Mesendoderm (in vitro differentiated cells): ENCODE measurements around the gene GPR150.
"Not testable (repeated sequence)": the region's sequence is repeated elsewhere in the genome, so short reads cannot be mapped to it uniquely, and the experiment has no call there.

ENCODE experiments used
- DNase-seq: peaks from one replicate; pipeline ENCODE4 v3.0.0; 2013
- H2AK5ac ChIP-seq: 2 replicates; pipeline ENCODE4 v1.6.1; 2013; ENCODE audit warnings: low read length, inconsistent platforms
- H2BK120ac ChIP-seq: 2 replicates; pipeline ENCODE4 v1.6.1; 2013; ENCODE audit warnings: low read depth, mild to moderate bottlenecking, low read length, moderate library complexity, mixed read lengths
- H2BK15ac ChIP-seq: replicated peaks from 2 replicates; pipeline ENCODE4 v1.6.1; 2013; ENCODE audit warnings: low read depth, mild to moderate bottlenecking, moderate library complexity
- H2BK5ac ChIP-seq: 2 replicates; pipeline ENCODE4 v1.6.1; 2013; ENCODE audit warnings: low read length, inconsistent platforms
- H3K18ac ChIP-seq: 2 replicates; pipeline ENCODE4 v1.6.1; 2013; ENCODE audit warnings: mild to moderate bottlenecking, low read length, mixed read lengths
- H3K23ac ChIP-seq: one replicate; pipeline ENCODE4 v1.6.1; 2013; ENCODE audit warnings: low read length
- H3K27ac ChIP-seq: 2 replicates; pipeline ENCODE4 v1.5.1; 2013; ENCODE audit warnings: low read depth, mild to moderate bottlenecking, inconsistent platforms, low read length, moderate library complexity
- H3K27me3 ChIP-seq: 2 replicates; pipeline ENCODE4 v1.6.1; 2013; ENCODE audit warnings: low read length, control low read depth, mild to moderate bottlenecking, inconsistent platforms; ENCODE audit not compliant: insufficient read depth, poor library complexity
- H3K36me3 ChIP-seq: 2 replicates; pipeline ENCODE4 v1.6.1; 2013; ENCODE audit warnings: low read length, inconsistent platforms; ENCODE audit not compliant: control insufficient read depth, insufficient read depth
- H3K4ac ChIP-seq: one replicate; pipeline ENCODE4 v1.6.1; 2013; ENCODE audit warnings: low read depth, mild to moderate bottlenecking, low read length, moderate library complexity
- H3K4me1 ChIP-seq: 2 replicates; pipeline ENCODE4 v1.6.1; 2013; ENCODE audit warnings: low read depth, low read length, inconsistent platforms; ENCODE audit not compliant: control insufficient read depth
- H3K4me2 ChIP-seq: 2 replicates; pipeline ENCODE4 v1.6.1; 2013; ENCODE audit warnings: low read length
- H3K4me3 ChIP-seq: 2 replicates; pipeline ENCODE4 v1.5.1; 2013; ENCODE audit warnings: mild to moderate bottlenecking, low read length
- H3K56ac ChIP-seq: one replicate; pipeline ENCODE4 v1.6.1; 2013; ENCODE audit warnings: low read length
- H3K79me1 ChIP-seq: 2 replicates; pipeline ENCODE4 v1.6.1; 2013; ENCODE audit warnings: low read length, inconsistent platforms
- H3K79me2 ChIP-seq: 2 replicates; pipeline ENCODE4 v1.6.1; 2013; ENCODE audit warnings: mild to moderate bottlenecking, low read length; ENCODE audit not compliant: control insufficient read depth, insufficient read depth
- H3K9ac ChIP-seq: 2 replicates; pipeline ENCODE4 v1.6.1; 2013; ENCODE audit warnings: low read length, inconsistent platforms
- H4K5ac ChIP-seq: one replicate; pipeline ENCODE4 v1.6.1; 2013; ENCODE audit warnings: low read length
- H4K8ac ChIP-seq: one replicate; pipeline ENCODE4 v1.6.1; 2013; ENCODE audit warnings: low read depth, mild to moderate bottlenecking, control low read depth, low read length, moderate library complexity
- WGBS: extraction: QIAGEN DNeasy Blood & Tissue Kit; methylation state at CpG from one replicate; pipeline ENCODE4 v1.1.7; 2013; ENCODE audit warnings: low lambda C conversion rate, missing lambda C conversion rate; ENCODE audit not compliant: insufficient coverage; ENCODE audit errors: extremely low coverage; 5-methylcytosine and 5-hydroxymethylcytosine counted together

GPR150 gene

GRCh38 chr5:95631255-95631958 is 11.5 kb downstream of the GPR150 start:
- Histone ChIP-seq H3K4me2 (no peak overlapping the region), H3K9ac (no peak overlapping the region), H3K56ac (no peak overlapping the region), H3K27ac (no peak overlapping the region), H3K18ac (no peak overlapping the region), H3K4ac (no peak overlapping the region), H4K5ac (no peak overlapping the region), H3K27me3 (no peaks in the 10 kb centered on the region), H3K4me3 (no peak overlapping the region), H3K79me1 (no peaks in the 10 kb centered on the region), H2BK15ac (no peak overlapping the region), H3K79me2 (no peaks in the 10 kb centered on the region), H4K8ac (no peak overlapping the region), H3K4me1 (no peaks in the 10 kb centered on the region), H2BK120ac (no peak overlapping the region), H3K36me3 (no peaks in the 10 kb centered on the region), H2BK5ac (no peak overlapping the region), H3K23ac (no peak overlapping the region), H2AK5ac (no peak overlapping the region)
- WGBS, result no CpG with 5 or more reads among the region's 2 CpGs
- no peak for DNase-seq

GRCh38 chr5:95631991-95632675 is 12.2 kb downstream of the GPR150 start:
- H3K18ac ChIP-seq, result no peak overlapping the region
- H3K27me3 ChIP-seq, result no peaks in the 10 kb centered on the region
- H3K27ac ChIP-seq, result no peak overlapping the region
- no peak overlapping the region for H2BK120ac ChIP-seq
- H3K36me3 ChIP-seq, result no peaks in the 10 kb centered on the region
- no peak overlapping the region for H3K4me3 ChIP-seq
- no CpG with 5 or more reads among the region's 4 CpGs for WGBS
- no peak overlapping the region for H4K8ac ChIP-seq
- no peak overlapping the region for H3K4ac ChIP-seq
- no peak overlapping the region for H3K23ac ChIP-seq
- H3K56ac ChIP-seq, result peak overlapping the region; percentile 57
- H3K4me2 ChIP-seq, result no peak overlapping the region
- no peak overlapping the region for H2BK15ac ChIP-seq
- no peaks in the 10 kb centered on the region for H3K4me1 ChIP-seq
- H3K79me2 ChIP-seq, result no peaks in the 10 kb centered on the region
- no peak overlapping the region for H2BK5ac ChIP-seq
- H2AK5ac ChIP-seq, result no peak overlapping the region
- DNase-seq, result peak; percentile 63
- no peak overlapping the region for H4K5ac ChIP-seq
- H3K9ac ChIP-seq, result no peak overlapping the region
- H3K79me1 ChIP-seq, result no peaks in the 10 kb centered on the region

GRCh38 chr5:95632942-95633341 is 13.1 kb downstream of the GPR150 start:
- not testable (repeated sequence) for H3K27me3 ChIP-seq, H2BK120ac ChIP-seq, H3K9ac ChIP-seq, H3K79me1 ChIP-seq, H4K8ac ChIP-seq, H2BK5ac ChIP-seq, H3K18ac ChIP-seq, H3K79me2 ChIP-seq, DNase-seq, H3K27ac ChIP-seq, H3K4me1 ChIP-seq, H3K4ac ChIP-seq, H4K5ac ChIP-seq, H3K23ac ChIP-seq, H2AK5ac ChIP-seq, H3K36me3 ChIP-seq, H2BK15ac ChIP-seq, H3K4me3 ChIP-seq, H3K4me2 ChIP-seq, H3K56ac ChIP-seq
- WGBS, result no CpG with 5 or more reads among the region's 2 CpGs

GRCh38 chr5:95633671-95634070 is 13.8 kb downstream of the GPR150 start:
- Histone ChIP-seq H3K4ac (no peak overlapping the region), H3K4me1 (no peaks in the 10 kb centered on the region), H4K5ac (no peak overlapping the region), H2BK15ac (no peak overlapping the region), H3K9ac (no peak overlapping the region), H3K79me2 (no peaks in the 10 kb centered on the region), H3K27ac (no peak overlapping the region), H3K36me3 (no peaks in the 10 kb centered on the region), H3K18ac (no peak overlapping the region), H3K27me3 (no peaks in the 10 kb centered on the region), H4K8ac (no peak overlapping the region), H2BK5ac (no peak overlapping the region), H2BK120ac (no peak overlapping the region), H3K4me3 (no peak overlapping the region), H3K23ac (no peak overlapping the region), H3K4me2 (no peak overlapping the region), H3K56ac (no peak overlapping the region), H2AK5ac (no peak overlapping the region), H3K79me1 (no peaks in the 10 kb centered on the region)
- DNase-seq, result no peak
- WGBS, result no CpG with 5 or more reads among the region's 3 CpGs

- no CpG with 5 or more reads among the region's 3 CpGs for WGBS
- H3K27me3 ChIP-seq, result no peaks in the 10 kb centered on the region
- H2BK15ac ChIP-seq, result no peak overlapping the region
- H3K27ac ChIP-seq, result no peak overlapping the region
- H3K23ac ChIP-seq, result no peak overlapping the region
- no peak overlapping the region for H2AK5ac ChIP-seq
- no peak overlapping the region for H3K18ac ChIP-seq
- H3K4ac ChIP-seq, result no peak overlapping the region
- no peaks in the 10 kb centered on the region for H3K79me1 ChIP-seq
- no peaks in the 10 kb centered on the region for H3K79me2 ChIP-seq
- DNase-seq, result no peak
- H3K4me1 ChIP-seq, result no peaks in the 10 kb centered on the region
- H4K8ac ChIP-seq, result no peak overlapping the region
- no peak overlapping the region for H2BK120ac ChIP-seq
- no peak overlapping the region for H3K9ac ChIP-seq
- no peak overlapping the region for H4K5ac ChIP-seq
- no peak overlapping the region for H3K4me2 ChIP-seq
- H3K4me3 ChIP-seq, result no peak overlapping the region
- no peak overlapping the region for H3K56ac ChIP-seq
- no peaks in the 10 kb centered on the region for H3K36me3 ChIP-seq
- no peak overlapping the region for H2BK5ac ChIP-seq
Measured at GRCh38 chr5:95634081-95634480, 14.2 kb downstream of the GPR150 start.
